NCI-H2227 treated with DMSO at 0.1 percent for 48 hours (cell line): ENCODE results near the gene MROH8.
"Not testable (repeated sequence)": the region's sequence is repeated elsewhere in the genome, so short reads cannot be mapped to it uniquely, and the experiment has no call there.

ENCODE experiments used
- DNase-seq: peaks from one replicate; lab custom pipeline; 2025; lab: John Stamatoyannopoulos, UW

MROH8 gene

GRCh38 chr20:37154684-37155298 is 24.6 kb downstream of the MROH8 start:
- DNase-seq: no peak

GRCh38 chr20:37152284-37152683 is 27.1 kb downstream of the MROH8 start:
- no peak for DNase-seq

GRCh38 chr20:37151529-37151928 is 27.8 kb downstream of the MROH8 start:
- DNase-seq: no peak

- DNase-seq: not testable (repeated sequence)
Measured at GRCh38 chr20:37150864-37151263, 28.5 kb downstream of the MROH8 start.

GRCh38 chr20:37147250-37147649 is 32.1 kb downstream of the MROH8 start:
- DNase-seq: no peak

GRCh38 chr20:37144856-37145404 is 34.4 kb downstream of the MROH8 start:
- DNase-seq: no peak

GRCh38 chr20:37142708-37143107 is 36.6 kb downstream of the MROH8 start:
- no peak for DNase-seq

GRCh38 chr20:37137547-37137946 is 41.8 kb downstream of the MROH8 start:
- no peak for DNase-seq

GRCh38 chr20:37133952-37134351 is 45.4 kb downstream of the MROH8 start:
- no peak for DNase-seq

- DNase-seq: no peak
Measured at GRCh38 chr20:37131486-37131885, 47.9 kb downstream of the MROH8 start.

GRCh38 chr20:37128803-37129202 is 50.5 kb downstream of the MROH8 start:
- no peak for DNase-seq

- not testable (repeated sequence) for DNase-seq
Measured at GRCh38 chr20:37126290-37126689, 53.1 kb downstream of the MROH8 start.

- no peak for DNase-seq
Measured at GRCh38 chr20:37123441-37123840, 55.9 kb downstream of the MROH8 start.

GRCh38 chr20:37120497-37120896 is 58.9 kb downstream of the MROH8 start:
- DNase-seq: no peak

GRCh38 chr20:37119356-37120036 is 59.9 kb downstream of the MROH8 start:
- DNase-seq: no peak

GRCh38 chr20:37114012-37114411 is 65.3 kb downstream of the MROH8 start:
- DNase-seq: no peak

- DNase-seq: no peak
Measured at GRCh38 chr20:37111926-37112455, 67.4 kb downstream of the MROH8 start.

- no peak for DNase-seq
Measured at GRCh38 chr20:37108676-37109075, 70.7 kb downstream of the MROH8 start.

GRCh38 chr20:37102571-37102970 is 76.8 kb downstream of the MROH8 start:
- no peak for DNase-seq

- peak; percentile 53 for DNase-seq
Measured at GRCh38 chr20:37096415-37097041, 82.8 kb downstream of the MROH8 start.

GRCh38 chr20:37095599-37096414 is 83.5 kb downstream of the MROH8 start, which contains the start of gene RBL1:
RBL1 (minus strand) TSS chr20:37095997; CDS start chr20:37095928, 69 bp downstream.
- peak; percentile 93 for DNase-seq

- DNase-seq: no peak
Measured at GRCh38 chr20:37095108-37095598, 84.2 kb downstream of the MROH8 start.
